Fibroblast of pulmonary artery (primary cell): ENCODE measurements around the gene APRT.

Source experiments
- DNase-seq: peaks from one replicate; pipeline ENCODE4 v3.0.0-alpha.2; 2010; ENCODE audit warnings: low read depth
- H3K4me3 ChIP-seq: replicated peaks from 2 replicates; pipeline ENCODE4 v1.5.1; 2011; ENCODE audit warnings: low read depth, mild to moderate bottlenecking, control low read depth, low read length, moderate library complexity
- TF ChIP-seq, protein P1 (sequence below): IDR thresholded peaks from 2 replicates; pipeline ENCODE4 v1.5.1; 2011; ENCODE audit warnings: mild to moderate bottlenecking, control low read depth, low read length, inconsistent platforms; ENCODE audit errors: missing control alignments

APRT gene

DNA sequence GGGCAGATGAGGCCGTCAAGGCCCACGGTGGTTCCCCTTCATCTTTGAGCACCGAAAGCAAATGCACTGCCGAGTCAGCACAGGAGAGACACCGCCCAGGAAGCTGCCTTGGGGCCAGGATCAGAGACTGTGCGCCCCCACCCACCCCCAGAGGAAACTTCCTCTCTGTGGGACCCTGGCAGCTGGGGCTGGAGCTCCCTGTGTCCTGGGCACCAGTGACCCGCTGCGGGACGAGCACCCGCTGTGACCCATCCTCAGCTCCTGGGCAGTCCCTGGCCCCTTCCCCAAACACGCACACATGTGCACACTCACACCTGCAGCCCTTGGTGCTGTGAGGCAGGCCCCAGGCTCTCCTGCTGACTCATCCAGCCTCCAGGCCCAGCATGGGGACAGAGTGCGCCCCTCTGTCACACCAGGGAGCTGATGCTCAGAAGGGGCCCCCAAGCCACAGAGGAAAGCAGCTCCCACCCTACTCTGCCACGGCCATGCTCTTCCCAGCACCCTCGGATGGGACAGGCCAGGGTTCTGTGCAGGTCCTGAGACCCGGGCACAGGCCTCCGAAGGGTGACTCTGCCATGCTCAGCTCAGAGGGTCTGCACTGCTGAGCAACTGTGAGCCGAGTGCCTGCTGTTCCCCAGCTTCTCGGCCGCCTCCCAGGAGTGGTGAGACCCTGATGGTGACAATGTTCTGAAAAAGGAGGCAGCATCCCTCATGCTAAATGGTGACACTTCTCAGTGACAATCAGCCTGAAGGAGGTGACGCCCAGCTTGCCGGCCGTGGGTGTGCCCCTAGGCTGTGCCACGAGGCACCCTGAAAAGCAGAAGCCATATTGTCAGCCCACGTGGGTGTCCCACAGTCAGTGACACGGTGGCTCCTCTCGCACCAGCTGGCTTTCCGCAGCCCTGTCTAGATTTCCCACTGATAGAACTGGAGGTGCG is 30.3 kb downstream of the APRT start:
- no peak for DNase-seq
- TF ChIP-seq, protein P1, sequence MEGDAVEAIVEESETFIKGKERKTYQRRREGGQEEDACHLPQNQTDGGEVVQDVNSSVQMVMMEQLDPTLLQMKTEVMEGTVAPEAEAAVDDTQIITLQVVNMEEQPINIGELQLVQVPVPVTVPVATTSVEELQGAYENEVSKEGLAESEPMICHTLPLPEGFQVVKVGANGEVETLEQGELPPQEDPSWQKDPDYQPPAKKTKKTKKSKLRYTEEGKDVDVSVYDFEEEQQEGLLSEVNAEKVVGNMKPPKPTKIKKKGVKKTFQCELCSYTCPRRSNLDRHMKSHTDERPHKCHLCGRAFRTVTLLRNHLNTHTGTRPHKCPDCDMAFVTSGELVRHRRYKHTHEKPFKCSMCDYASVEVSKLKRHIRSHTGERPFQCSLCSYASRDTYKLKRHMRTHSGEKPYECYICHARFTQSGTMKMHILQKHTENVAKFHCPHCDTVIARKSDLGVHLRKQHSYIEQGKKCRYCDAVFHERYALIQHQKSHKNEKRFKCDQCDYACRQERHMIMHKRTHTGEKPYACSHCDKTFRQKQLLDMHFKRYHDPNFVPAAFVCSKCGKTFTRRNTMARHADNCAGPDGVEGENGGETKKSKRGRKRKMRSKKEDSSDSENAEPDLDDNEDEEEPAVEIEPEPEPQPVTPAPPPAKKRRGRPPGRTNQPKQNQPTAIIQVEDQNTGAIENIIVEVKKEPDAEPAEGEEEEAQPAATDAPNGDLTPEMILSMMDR, result no peak
- H3K4me3 ChIP-seq, result no peak overlapping the region

DNA sequence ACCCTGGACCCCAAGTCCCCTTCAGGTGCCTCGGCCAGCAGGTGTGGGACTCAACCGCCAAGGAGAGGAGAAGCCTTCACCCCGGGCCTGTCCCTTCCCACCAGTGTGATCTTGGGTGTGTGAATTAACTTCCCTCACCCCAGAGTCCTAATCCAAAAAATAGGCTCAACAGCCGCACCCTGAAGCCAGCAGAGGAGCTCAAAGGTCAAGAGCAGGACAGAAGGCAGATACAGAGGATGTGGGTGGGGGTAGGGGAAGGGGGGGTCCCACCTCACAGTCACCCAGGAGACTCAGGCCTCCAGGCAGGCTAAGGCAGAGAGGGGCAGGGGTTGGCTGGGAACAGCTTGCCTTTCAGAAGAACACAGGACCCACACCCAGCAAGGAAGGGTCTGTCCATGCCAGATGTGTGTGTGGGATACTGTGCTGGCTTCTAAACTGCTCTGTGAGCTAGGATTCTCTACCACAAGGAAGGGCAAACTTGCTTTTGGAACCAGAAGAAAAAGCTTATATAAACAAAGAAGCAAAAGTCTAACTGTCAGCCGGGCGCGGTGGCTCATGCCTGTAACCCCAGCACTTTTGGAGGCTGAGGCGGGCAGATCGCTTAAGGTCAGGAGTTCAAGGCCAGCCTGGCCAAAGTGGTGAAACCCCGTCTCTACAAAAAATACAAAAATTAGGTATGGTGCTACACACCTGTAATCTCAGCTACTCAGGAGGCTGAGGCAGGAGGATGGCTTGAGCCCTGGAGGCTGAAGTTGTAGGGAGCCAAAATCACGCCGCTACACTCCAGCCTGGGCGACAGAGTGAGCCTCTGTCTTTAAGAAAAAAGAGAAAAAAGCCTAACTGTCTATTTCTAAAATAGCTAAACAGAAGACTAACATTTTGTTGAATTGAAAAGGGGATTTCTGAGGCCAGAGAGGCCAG is 31.3 kb downstream of the APRT start:
- DNase-seq, result no peak
- no peak overlapping the region for H3K4me3 ChIP-seq
- TF ChIP-seq, protein P1, result no peak

DNA sequence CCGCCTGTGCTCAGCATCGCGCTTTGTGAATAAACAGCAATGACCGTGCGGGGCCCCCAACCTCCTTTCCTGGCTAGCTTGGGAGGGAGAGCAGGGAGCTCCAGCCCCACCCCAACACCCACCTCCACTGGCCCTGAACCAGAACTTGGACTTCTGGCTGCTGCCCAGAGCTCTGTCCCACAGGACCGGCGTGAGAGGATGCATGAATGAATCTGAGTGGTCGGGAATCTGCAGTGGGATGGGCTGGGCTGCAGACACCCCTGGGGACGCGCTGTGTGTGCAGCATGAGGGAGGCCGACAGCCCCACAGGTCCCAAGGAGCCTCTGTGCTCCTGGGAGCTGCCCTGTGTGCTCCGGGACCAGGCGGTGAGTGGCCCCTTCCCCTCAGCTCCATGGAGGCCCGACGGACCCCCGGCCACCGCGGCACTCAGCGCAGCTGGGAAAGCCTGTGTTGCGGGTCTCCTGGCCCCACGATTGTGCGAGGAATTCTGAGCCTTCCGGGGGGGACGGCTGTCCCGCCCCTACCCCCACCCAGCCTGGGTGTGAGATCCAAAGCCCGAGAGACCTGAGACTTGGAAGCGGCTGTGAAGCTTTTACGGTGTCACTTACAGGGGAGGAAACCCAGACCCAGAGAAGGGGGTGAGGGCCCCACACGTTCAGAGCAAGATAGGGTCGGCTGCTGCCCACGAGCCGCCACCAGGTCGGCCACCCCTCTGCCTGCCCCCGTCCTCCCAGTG is 32.2 kb downstream of the APRT start:
- no peak for DNase-seq
- TF ChIP-seq, protein P1, result no peak
- H3K4me3 ChIP-seq, result no peak overlapping the region

DNA sequence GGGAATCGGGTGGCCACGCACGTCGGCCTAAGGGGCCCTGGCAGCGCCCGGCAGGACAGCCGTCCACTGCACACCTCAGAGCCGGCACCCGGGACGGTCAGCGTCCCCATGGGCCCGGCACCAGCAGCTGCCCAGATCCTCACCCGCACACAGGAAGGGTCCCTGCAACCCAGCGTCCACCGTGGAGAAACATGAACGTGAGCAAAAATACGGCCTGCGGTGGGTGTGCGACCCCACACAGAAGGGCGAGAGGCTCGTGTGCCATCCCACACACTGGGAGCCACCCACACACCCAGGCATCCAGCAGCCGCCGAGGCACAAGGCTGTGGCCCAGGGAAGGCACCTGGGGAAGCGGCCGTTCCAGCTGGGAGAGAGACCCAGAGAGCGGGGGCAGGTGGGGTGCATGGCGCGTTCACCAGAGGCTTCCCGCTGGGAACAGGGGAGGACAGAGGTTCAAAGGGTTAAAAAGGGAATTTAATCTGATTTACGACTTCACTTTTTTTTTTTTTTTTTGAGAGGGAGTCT is 33.1 kb downstream of the APRT start:
- H3K4me3 ChIP-seq, result no peak overlapping the region

DNA sequence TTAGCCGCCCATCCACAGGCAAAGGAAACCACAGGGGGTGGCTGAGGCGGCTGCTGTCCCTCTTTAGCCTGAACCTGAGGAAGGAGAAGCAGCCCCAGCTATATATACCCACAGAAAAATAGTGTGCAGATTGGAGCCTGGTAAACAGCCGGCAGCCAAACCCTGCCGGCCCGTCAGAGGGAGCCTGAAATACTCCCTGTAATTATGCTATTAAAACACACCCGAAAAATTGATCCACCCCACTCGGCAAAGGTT is 33.5 kb downstream of the APRT start:
- no peak for DNase-seq
- TF ChIP-seq, protein P1, result no peak
- H3K4me3 ChIP-seq, result no peak overlapping the region

More for the DNA sequence above, 33.1 kb downstream of the APRT start:
- TF ChIP-seq, protein P1, result no peak
- DNase-seq, result no peak

DNA sequence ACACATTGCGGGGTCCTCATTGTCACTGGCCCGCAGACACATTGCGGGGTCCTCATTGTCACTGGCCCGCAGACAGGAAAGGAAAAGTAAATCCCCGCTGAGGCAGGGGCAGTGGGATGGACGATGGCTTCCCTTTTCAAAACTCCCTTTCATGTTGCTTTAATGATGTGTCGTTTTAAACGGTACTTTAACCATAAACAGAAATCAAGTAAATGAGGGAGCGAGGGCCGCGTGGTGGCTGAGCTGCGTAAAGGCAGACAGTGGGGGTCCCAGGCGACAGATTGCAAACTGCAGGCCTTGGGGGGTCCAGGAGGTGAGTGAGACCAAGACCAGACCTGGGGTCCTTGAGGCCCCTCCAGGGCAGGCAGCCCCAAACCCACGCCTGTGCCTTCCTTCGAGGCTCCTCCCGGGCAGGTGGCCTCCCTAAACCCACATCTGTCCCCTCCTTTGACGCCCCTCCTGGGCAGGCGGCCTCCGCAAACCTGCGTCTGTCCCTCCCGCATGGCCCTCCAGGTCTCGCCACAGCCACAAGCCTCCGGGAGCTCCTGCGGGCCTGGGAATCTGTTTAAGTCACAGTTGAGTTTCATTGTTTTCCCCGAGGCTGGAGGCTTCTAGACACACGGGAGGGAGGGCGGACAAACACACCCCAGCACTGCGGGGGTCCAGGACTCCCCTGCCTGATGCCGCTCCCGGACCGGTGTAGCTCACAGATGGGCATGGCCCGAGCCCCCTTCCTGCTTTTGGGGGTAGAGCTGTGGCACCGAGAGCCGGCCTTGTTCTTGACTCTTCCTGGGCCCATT is 34.1 kb downstream of the APRT start:
- H3K4me3 ChIP-seq, result no peak overlapping the region
- no peak for DNase-seq
- TF ChIP-seq, protein P1, result no peak
